NCI-H1105 treated with DMSO at 0.1 percent for 48 hours (cell line): ENCODE measurements around the gene HRH3.

Source experiments
- DNase-seq: peaks from one replicate; lab custom pipeline; 2025; lab: John Stamatoyannopoulos, UW

Gene HRH3

GRCh38 chr20:62229667-62230066 lies 9.6 kb upstream of the HRH3 start:
- no peak for DNase-seq

GRCh38 chr20:62228982-62229545 lies 9.0 kb upstream of the HRH3 start:
- no peak for DNase-seq

GRCh38 chr20:62227977-62228958 lies 8.2 kb upstream of the HRH3 start:
- no peak for DNase-seq

GRCh38 chr20:62227591-62227976 lies 7.5 kb upstream of the HRH3 start:
- DNase-seq = no peak

GRCh38 chr20:62226707-62227590 lies 6.9 kb upstream of the HRH3 start:
- no peak for DNase-seq

- DNase-seq = no peak
Observed at GRCh38 chr20:62225820-62226635, 6.0 kb upstream of the HRH3 start.

GRCh38 chr20:62225026-62225425 lies 4.9 kb upstream of the HRH3 start:
- DNase-seq = no peak

- DNase-seq = no peak
Observed at GRCh38 chr20:62224113-62224855, 4.2 kb upstream of the HRH3 start.

- no peak for DNase-seq
Observed at GRCh38 chr20:62223571-62223970, 3.5 kb upstream of the HRH3 start.

- no peak for DNase-seq
Observed at GRCh38 chr20:62222972-62223371, 2.9 kb upstream of the HRH3 start.

- no peak for DNase-seq
Observed at GRCh38 chr20:62222266-62222850, 2.3 kb upstream of the HRH3 start.

- no peak for DNase-seq
Observed at GRCh38 chr20:62220666-62221568, 839 bp upstream of the HRH3 start.

GRCh38 chr20:62219101-62219991 lies 732 bp downstream of the HRH3 start:
- DNase-seq = peak; percentile 70

GRCh38 chr20:62217913-62218773 lies 1.9 kb downstream of the HRH3 start:
- DNase-seq = no peak

- no peak for DNase-seq
Observed at GRCh38 chr20:62216636-62217566, 3.2 kb downstream of the HRH3 start.

GRCh38 chr20:62215991-62216635 lies 4.0 kb downstream of the HRH3 start:
- DNase-seq = no peak
